GM18907 (cell line): ENCODE results near the gene CTPS2.
A peak's percentile ranks its signal among the peaks of the same experiment; 100 is the strongest.

Experiments
- ATAC-seq: cut with Tn5 transposase; IDR thresholded peaks from one replicate; pipeline ENCODE4 v1.9.1; 2021; ENCODE audit warnings: mild to moderate bottlenecking, moderate library complexity; ENCODE audit not compliant: unreplicated experiment

The CTPS2 gene

GRCh38 chrX:16714504-16714903 is 2.0 kb upstream of the CTPS2 start:
- ATAC-seq, result no peak

- ATAC-seq, result peak; percentile 39
Measured at GRCh38 chrX:16711893-16712547, 449 bp downstream of the CTPS2 start.

GRCh38 chrX:16711219-16711811 is 1.2 kb downstream of the CTPS2 start:
- ATAC-seq, result no peak

- ATAC-seq, result no peak
Measured at GRCh38 chrX:16708016-16708415, 4.5 kb downstream of the CTPS2 start.

- no peak for ATAC-seq
Measured at GRCh38 chrX:16705370-16705769, 7.1 kb downstream of the CTPS2 start.

GRCh38 chrX:16702700-16703599 is 9.5 kb downstream of the CTPS2 start:
- no peak for ATAC-seq

- no peak for ATAC-seq
Measured at GRCh38 chrX:16700734-16701133, 11.7 kb downstream of the CTPS2 start.

GRCh38 chrX:16699389-16699788 is 13.1 kb downstream of the CTPS2 start:
- ATAC-seq, result no peak

GRCh38 chrX:16696956-16697355 is 15.5 kb downstream of the CTPS2 start:
- ATAC-seq, result no peak

- ATAC-seq, result peak; percentile 66
Measured at GRCh38 chrX:16695079-16695676, 17.3 kb downstream of the CTPS2 start.

- no peak for ATAC-seq
Measured at GRCh38 chrX:16687514-16687913, 25.0 kb downstream of the CTPS2 start.

- ATAC-seq, result no peak
Measured at GRCh38 chrX:16683007-16683664, 29.3 kb downstream of the CTPS2 start.

- ATAC-seq, result no peak
Measured at GRCh38 chrX:16678689-16679088, 33.8 kb downstream of the CTPS2 start.

- no peak for ATAC-seq
Measured at GRCh38 chrX:16671005-16671404, 41.5 kb downstream of the CTPS2 start.

GRCh38 chrX:16666541-16666940 is 45.9 kb downstream of the CTPS2 start:
- no peak for ATAC-seq

GRCh38 chrX:16665089-16665488 is 47.4 kb downstream of the CTPS2 start:
- no peak for ATAC-seq

GRCh38 chrX:16664626-16665025 is 47.8 kb downstream of the CTPS2 start:
- no peak for ATAC-seq

GRCh38 chrX:16664074-16664473 is 48.4 kb downstream of the CTPS2 start:
- ATAC-seq, result no peak

- no peak for ATAC-seq
Measured at GRCh38 chrX:16662402-16662801, 50.1 kb downstream of the CTPS2 start.

GRCh38 chrX:16661495-16661894 is 51.0 kb downstream of the CTPS2 start:
- ATAC-seq, result no peak

- no peak for ATAC-seq
Measured at GRCh38 chrX:16659321-16659720, 53.1 kb downstream of the CTPS2 start.
